Stimulated activated CD4-positive, alpha-beta T cell treated with anti-CD3 and anti-CD28 coated beads, Interleukin-1b, Interleukin-23, amount 100 ng/mL, for 48 hours (primary cell): Measurements from ENCODE around the gene MAS1L.
"Not testable (repeated sequence)": the region's sequence is repeated elsewhere in the genome, so short reads cannot be mapped to it uniquely, and the experiment has no call there.

Experiments
- DNase-seq: peaks from one replicate; pipeline ENCODE4 v3.0.0-alpha.2; 2020

Gene MAS1L

GRCh38 chr6:29477923-29478450 lies 9.8 kb downstream of the MAS1L start:
- no peak for DNase-seq

DNA sequence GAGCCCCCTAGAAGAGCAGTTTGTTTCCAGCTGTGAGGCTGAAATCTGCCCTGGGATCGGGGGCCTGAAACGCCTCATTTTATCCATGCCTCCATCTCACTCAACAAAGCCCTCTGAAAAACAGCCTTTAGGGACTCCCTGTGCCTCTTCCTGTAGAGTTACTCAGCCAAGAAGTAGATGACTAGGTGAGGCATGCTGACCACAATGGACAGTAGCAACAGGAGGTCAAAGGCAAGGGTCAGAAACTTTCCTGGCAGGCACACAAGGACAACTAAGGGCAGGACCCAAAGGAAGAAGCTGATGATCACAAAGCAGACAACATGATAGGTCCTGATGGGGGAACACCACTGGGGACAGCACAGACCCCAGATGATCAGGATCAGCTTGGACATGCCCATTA lies 12.8 kb downstream of the MAS1L start:
- DNase-seq = no peak

DNA sequence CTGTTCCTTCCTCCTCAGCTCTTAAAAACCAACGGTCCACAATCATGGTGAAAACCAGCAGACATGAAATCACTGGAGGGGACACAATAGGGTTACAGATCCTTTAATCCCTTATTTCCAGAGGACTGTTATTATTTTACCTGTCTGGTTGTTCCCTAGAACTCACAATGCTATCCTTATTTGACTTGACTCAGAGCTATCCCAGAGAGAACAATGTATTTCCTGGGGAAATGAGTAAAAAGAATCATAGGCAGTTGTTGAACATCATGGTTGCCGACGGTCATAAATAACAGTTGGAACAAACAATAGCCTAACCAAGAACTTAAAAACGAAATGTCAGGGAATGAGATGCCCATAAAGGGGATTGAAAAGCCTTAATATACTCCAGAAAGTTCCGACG lies 21.5 kb downstream of the MAS1L start:
- DNase-seq = no peak

GRCh38 chr6:29465801-29466200 lies 22.0 kb downstream of the MAS1L start:
- DNase-seq = no peak

DNA sequence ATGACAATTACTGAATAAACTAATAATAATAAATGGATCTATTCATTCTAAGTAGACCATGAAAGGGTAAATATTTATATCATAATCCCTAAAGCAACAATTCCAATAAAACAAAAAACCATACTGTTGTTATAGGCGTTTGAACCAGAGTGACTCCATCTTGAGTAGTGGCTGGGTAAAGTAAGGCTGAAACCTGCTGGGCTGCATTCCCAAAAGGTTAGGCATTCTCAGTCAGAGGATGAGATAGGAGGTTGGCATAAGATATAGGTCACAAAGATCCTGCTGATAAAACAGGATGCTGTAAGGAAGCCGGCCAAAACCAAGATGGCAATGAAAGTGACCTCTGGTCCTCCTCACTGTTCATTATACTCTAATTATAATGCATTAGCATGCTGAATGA lies 22.5 kb downstream of the MAS1L start:
- DNase-seq = no peak

- DNase-seq = no peak
Measured at GRCh38 chr6:29462022-29462421, 25.7 kb downstream of the MAS1L start.

- no peak for DNase-seq
Measured at GRCh38 chr6:29461021-29461814, 26.5 kb downstream of the MAS1L start.

GRCh38 chr6:29456971-29457370 lies 30.8 kb downstream of the MAS1L start, which contains the start of the genes OR11A1 and OR2H1:
Gene OR11A1 (minus strand): TSS chr6:29457071. CDS start chr6:29427641, 29,430 bp downstream.
Gene OR2H1 (plus strand): TSS chr6:29457155. CDS start chr6:29461770, 4,615 bp downstream.
- no peak for DNase-seq

DNA sequence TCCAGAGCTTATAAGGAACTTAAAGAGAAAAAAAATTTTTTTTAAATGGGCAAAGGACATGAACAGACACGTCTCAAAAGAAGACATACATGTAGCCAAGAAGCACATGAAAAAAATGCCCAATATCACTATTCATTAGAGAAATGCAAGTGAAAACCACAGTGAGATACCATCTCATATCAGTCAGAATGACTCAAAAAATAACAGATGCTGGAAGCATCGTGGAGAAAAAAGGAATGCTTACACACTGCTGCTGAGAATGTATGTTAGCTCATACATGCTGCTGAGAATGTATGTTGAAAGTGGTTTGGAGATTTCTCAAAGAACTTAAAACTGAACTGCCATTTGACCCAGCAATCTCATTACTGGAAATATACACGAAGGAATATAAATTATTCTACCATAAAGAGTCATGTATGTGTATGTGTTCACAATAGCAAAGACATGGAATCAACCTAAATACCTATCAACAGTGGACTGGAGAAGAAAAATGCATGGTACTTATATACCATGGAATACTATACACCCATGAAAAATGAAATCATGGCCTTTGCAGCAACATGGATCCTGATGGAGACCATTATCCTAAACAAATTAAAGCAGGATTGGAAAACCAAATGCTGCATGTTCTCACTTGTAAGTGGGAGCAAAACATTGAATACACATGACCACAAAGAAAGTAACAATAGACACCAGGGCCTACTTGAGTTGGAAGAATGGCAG lies 36.1 kb downstream of the MAS1L start:
- no peak for DNase-seq

DNA sequence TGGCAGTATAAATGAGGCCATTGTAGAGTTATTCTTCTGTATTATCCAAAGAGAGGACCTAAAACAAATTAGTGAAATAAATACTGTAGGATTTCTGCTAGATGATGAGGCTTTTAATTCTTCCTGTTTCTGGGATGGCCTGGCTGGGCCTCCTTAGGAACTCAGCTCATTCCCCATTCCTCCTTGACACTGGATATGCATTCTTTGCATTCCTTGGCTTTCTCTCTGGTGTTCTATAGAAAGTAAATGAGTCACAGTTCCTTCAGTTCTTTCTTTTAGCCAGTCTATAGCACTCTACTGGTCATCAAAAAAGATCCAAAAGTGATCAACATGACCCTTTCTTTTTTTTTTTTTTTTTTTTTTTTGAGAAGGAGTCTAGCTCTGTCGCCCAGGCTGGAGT lies 40.1 kb downstream of the MAS1L start:
- no peak for DNase-seq

DNA sequence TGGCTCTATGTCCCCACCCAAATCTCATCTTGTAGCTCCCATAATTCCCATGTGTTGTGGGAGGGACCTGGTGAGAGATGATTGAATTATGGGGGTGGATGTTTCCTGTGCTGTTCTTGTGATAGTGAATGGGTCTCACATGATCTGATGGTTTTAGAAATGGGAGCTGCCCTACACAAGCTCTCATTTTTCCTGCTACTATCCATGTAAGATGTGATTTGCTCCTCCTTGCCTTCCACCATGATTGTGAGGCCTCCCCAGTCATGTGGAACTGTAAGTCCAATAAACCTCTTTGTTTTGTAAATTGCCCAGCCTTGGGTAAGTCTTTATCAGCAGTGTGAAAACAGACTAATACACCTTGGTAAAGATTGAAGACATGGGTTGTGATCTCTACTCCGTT lies 43.7 kb downstream of the MAS1L start:
- DNase-seq = not testable (repeated sequence)

GRCh38 chr6:29442719-29443118 lies 45.0 kb downstream of the MAS1L start:
- no peak for DNase-seq

DNA sequence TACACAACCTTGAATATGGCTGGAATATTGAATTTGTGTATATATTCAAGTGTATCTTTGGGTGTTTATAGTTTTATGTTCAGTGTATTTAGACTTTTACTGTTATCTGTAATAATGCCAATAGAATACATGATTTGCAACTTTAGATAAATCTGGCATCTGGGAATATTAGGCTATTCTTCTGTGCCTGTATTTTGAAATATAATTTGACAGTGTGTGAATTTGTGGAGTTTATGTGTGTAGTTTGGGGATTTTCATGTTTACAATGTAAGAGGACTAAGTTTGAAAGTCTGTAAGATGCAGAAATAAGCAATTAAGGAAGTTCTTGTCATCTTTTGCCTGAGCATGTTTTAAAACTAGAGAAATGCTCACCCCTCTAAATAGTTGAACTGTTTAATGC lies 48.8 kb downstream of the MAS1L start, which contains the start of gene OR10C1:
Gene OR10C1, plus strand, starts transcription at position 301 of the 400 bp plus-strand sequence. CDS start 710 bp downstream, outside the sequence.
- no peak for DNase-seq

DNA sequence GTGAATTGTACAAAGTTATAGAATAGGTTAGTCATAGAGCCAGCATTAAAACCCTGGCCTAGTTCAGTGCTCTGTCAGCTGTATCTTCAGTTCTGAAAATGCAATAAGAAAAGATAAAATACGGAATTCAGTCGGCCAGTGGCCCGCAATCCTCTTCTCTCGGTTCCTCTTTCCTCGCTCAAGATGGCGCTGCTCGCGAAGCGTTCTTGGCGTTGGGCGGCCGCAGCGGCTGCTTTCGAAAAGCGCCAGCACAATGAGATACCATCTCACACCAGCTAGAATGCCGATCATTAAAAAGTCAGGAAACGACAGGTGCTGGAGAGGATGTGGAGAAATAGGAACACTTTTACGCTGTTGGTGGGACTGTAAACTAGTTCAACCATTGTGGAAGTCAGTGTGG lies 51.0 kb downstream of the MAS1L start:
- DNase-seq = not testable (repeated sequence)
